HEK293 (cell line): ENCODE data around the gene PILRA.
"Not testable (repeated sequence)": the region's sequence is repeated elsewhere in the genome, so short reads cannot be mapped to it uniquely, and the experiment has no call there.

ENCODE experiments used
- CTCF ChIA-PET: fragments of 350-600 bp; formaldehyde crosslinking; extraction: SDS; loops from one replicate; lab custom pipeline; 2021; ENCODE audit warnings: antibody characterized with exemption; lab: Yijun Ruan, JAX
- POLR2A ChIA-PET: fragments of 300-600 bp; formaldehyde crosslinking; extraction: SDS; loops from one replicate; lab custom pipeline; 2020; ENCODE audit warnings: antibody characterized with exemption, inconsistent platforms; lab: Yijun Ruan, JAX
- H3K27ac ChIP-seq: fragments of 200-500 bp; sonication (Bioruptor generic); 2 replicates; pipeline ENCODE4 v1.5.1; 2014; ENCODE audit warnings: low read depth, low read length, control low read depth, inconsistent platforms; ENCODE audit errors: extremely low read depth
- H3K36me3 ChIP-seq, 2 experiments: fragments of 200-500 bp in 1 of 2; sonication (Bioruptor generic) in 1 of 2; 1 replicate in 1 of 2; 2 replicates in 1 of 2; pipeline ENCODE4 v1.5.1; 2014 to 2017; ENCODE audit warnings: inconsistent platforms in 2 of 2, low read length in 2 of 2; ENCODE audit not compliant: control insufficient read depth in 2 of 2, insufficient read depth in 1 of 2
- H3K4me1 ChIP-seq: fragments of 200-500 bp; sonication (Bioruptor generic); 2 replicates; pipeline ENCODE4 v1.5.1; 2014; ENCODE audit warnings: mild to moderate bottlenecking, low read length, inconsistent platforms; ENCODE audit not compliant: control insufficient read depth, insufficient read depth
- H3K4me3 ChIP-seq: 2 replicates; pipeline ENCODE4 v1.5.1; 2011; ENCODE audit warnings: low read depth, mild to moderate bottlenecking, control low read depth, low read length, moderate library complexity
- H3K9me3 ChIP-seq: fragments of 200-500 bp; sonication (Bioruptor generic); 2 replicates; pipeline ENCODE4 v1.5.1; 2014; ENCODE audit warnings: low read depth, low read length, inconsistent platforms; ENCODE audit not compliant: control insufficient read depth, insufficient read depth
- EGR2 ChIP-seq: fragments of 450-650 bp; formaldehyde crosslinking; IDR thresholded peaks from 2 replicates; pipeline ENCODE4 v1.5.1; 2016; ENCODE audit warnings: low read depth, missing biosample characterization, missing genetic modification characterization
- KLF10 ChIP-seq: fragments of 450-650 bp; IDR thresholded peaks from 2 replicates; pipeline ENCODE4 v1.5.1; 2018; ENCODE audit warnings: missing biosample characterization, mild to moderate bottlenecking, missing genetic modification characterization
- ZBTB20 ChIP-seq: fragments of 450-650 bp; formaldehyde crosslinking; IDR thresholded peaks from 2 replicates; pipeline ENCODE4 v1.5.1; 2016; ENCODE audit warnings: missing biosample characterization, missing genetic modification characterization
- ZBTB48 ChIP-seq: fragments of 450-650 bp; formaldehyde crosslinking; IDR thresholded peaks from 2 replicates; pipeline ENCODE4 v1.5.1; 2016; ENCODE audit warnings: missing biosample characterization, missing genetic modification characterization
- ZFHX2 ChIP-seq: fragments of 450-650 bp; formaldehyde crosslinking; conservative IDR thresholded peaks from 2 replicates; pipeline ENCODE4 v1.5.1; 2016; ENCODE audit warnings: missing biosample characterization, missing genetic modification characterization
- ZNF10 ChIP-seq: fragments of 450-650 bp; formaldehyde crosslinking; IDR thresholded peaks from 2 replicates; pipeline ENCODE4 v1.5.1; 2017; ENCODE audit warnings: missing biosample characterization, missing genetic modification characterization
- ZNF433 ChIP-seq: fragments of 450-650 bp; formaldehyde crosslinking; IDR thresholded peaks from 2 replicates; pipeline ENCODE4 v1.5.1; 2016; ENCODE audit warnings: missing biosample characterization, missing genetic modification characterization, low read depth
- TF ChIP-seq, protein P1 (sequence below): fragments of 450-650 bp; formaldehyde crosslinking; conservative IDR thresholded peaks from 2 replicates; pipeline ENCODE4 v1.5.1; 2016; ENCODE audit warnings: low read depth, missing biosample characterization, missing genetic modification characterization
- TF ChIP-seq, protein P2 (sequence below): fragments of 450-650 bp; formaldehyde crosslinking; IDR thresholded peaks from 2 replicates; pipeline ENCODE4 v1.5.1; 2016; ENCODE audit warnings: missing biosample characterization, missing genetic modification characterization, low read depth
- TF ChIP-seq, protein P3 (sequence below): fragments of 450-650 bp; formaldehyde crosslinking; IDR thresholded peaks from 2 replicates; pipeline ENCODE4 v1.5.1; 2016; ENCODE audit warnings: missing biosample characterization, missing genetic modification characterization
- TF ChIP-seq, protein P4 (sequence below): fragments of 450-650 bp; formaldehyde crosslinking; IDR thresholded peaks from 2 replicates; pipeline ENCODE4 v1.5.1; 2017; ENCODE audit warnings: missing biosample characterization, missing genetic modification characterization

Gene PILRA

DNA sequence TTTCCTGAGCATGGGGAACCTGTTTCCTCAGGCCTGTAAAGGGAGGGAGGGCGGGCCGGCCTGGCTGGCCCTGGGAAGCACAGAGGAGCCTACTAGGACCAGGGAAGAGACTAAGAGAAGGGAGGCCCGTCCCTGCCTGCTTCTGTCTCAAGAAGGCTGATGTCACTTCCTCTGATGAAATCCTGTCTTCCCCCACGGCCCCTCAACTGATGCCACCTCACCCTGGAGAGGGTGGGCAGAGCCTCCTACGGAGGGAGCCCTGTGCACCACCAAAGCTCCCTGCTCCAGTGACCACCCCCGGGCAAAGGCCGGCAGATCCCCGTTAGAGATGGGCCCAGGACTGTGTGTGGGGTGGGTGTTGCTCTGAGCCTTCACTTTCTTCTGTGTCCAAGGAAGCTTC, 1.0 kb upstream of the PILRA start (continued):
- TF ChIP-seq, protein P1, sequence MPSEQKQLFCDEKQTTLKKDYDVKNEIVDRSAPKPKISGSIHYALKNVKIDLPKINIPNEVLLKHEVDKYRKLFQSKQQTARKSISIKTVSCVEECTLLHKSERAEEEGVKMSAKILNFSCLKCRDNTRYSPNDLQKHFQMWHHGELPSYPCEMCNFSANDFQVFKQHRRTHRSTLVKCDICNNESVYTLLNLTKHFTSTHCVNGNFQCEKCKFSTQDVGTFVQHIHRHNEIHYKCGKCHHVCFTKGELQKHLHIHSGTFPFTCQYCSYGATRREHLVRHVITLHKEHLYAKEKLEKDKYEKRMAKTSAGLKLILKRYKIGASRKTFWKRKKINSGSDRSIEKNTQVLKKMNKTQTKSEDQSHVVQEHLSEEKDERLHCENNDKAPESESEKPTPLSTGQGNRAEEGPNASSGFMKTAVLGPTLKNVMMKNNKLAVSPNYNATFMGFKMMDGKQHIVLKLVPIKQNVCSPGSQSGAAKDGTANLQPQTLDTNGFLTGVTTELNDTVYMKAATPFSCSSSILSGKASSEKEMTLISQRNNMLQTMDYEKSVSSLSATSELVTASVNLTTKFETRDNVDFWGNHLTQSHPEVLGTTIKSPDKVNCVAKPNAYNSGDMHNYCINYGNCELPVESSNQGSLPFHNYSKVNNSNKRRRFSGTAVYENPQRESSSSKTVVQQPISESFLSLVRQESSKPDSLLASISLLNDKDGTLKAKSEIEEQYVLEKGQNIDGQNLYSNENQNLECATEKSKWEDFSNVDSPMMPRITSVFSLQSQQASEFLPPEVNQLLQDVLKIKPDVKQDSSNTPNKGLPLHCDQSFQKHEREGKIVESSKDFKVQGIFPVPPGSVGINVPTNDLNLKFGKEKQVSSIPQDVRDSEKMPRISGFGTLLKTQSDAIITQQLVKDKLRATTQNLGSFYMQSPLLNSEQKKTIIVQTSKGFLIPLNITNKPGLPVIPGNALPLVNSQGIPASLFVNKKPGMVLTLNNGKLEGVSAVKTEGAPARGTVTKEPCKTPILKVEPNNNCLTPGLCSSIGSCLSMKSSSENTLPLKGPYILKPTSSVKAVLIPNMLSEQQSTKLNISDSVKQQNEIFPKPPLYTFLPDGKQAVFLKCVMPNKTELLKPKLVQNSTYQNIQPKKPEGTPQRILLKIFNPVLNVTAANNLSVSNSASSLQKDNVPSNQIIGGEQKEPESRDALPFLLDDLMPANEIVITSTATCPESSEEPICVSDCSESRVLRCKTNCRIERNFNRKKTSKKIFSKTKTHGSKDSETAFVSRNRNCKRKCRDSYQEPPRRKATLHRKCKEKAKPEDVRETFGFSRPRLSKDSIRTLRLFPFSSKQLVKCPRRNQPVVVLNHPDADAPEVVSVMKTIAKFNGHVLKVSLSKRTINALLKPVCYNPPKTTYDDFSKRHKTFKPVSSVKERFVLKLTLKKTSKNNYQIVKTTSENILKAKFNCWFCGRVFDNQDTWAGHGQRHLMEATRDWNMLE (tag by site-specific recombination) = 0 out of 2 replicates have a peak, but pooled peaks have one; percentile 13
- peak; percentile 56 for TF ChIP-seq ZBTB20 (tag by site-specific recombination)
- TF ChIP-seq EGR2 = peak; percentile 85
- TF ChIP-seq, protein P2, sequence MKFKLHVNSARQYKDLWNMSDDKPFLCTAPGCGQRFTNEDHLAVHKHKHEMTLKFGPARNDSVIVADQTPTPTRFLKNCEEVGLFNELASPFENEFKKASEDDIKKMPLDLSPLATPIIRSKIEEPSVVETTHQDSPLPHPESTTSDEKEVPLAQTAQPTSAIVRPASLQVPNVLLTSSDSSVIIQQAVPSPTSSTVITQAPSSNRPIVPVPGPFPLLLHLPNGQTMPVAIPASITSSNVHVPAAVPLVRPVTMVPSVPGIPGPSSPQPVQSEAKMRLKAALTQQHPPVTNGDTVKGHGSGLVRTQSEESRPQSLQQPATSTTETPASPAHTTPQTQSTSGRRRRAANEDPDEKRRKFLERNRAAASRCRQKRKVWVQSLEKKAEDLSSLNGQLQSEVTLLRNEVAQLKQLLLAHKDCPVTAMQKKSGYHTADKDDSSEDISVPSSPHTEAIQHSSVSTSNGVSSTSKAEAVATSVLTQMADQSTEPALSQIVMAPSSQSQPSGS (tag by site-specific recombination) = no peak
- TF ChIP-seq, protein P3, sequence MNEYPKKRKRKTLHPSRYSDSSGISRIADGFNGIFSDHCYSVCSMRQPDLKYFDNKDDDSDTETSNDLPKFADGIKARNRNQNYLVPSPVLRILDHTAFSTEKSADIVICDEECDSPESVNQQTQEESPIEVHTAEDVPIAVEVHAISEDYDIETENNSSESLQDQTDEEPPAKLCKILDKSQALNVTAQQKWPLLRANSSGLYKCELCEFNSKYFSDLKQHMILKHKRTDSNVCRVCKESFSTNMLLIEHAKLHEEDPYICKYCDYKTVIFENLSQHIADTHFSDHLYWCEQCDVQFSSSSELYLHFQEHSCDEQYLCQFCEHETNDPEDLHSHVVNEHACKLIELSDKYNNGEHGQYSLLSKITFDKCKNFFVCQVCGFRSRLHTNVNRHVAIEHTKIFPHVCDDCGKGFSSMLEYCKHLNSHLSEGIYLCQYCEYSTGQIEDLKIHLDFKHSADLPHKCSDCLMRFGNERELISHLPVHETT (tag by site-specific recombination) = no peak
- TF ChIP-seq ZNF10 (tag by site-specific recombination) = peak; percentile 93
- no peak for TF ChIP-seq KLF10 (tag by site-specific recombination)
- TF ChIP-seq, protein P4, sequence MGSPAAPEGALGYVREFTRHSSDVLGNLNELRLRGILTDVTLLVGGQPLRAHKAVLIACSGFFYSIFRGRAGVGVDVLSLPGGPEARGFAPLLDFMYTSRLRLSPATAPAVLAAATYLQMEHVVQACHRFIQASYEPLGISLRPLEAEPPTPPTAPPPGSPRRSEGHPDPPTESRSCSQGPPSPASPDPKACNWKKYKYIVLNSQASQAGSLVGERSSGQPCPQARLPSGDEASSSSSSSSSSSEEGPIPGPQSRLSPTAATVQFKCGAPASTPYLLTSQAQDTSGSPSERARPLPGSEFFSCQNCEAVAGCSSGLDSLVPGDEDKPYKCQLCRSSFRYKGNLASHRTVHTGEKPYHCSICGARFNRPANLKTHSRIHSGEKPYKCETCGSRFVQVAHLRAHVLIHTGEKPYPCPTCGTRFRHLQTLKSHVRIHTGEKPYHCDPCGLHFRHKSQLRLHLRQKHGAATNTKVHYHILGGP = no peak

DNA sequence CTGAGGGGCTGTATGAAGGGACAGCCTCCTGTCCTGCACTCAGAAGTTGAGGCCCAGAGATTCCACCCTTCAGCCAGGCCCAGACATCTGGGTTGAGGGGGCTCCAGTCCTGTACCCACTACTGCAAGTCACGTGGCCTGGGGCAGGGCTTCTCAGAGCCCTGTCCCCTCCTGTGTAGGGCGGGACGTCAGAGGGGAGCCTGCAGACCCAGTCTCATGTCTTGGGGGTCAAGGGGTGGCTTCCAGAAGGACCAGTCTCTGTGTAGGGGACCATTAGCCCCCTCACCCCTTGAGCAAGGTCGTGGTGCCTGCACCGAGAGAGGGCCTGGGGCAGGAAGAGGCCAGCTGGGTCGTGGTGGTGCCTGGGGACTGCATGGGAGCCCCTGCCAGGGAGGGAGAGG, 593 bp upstream of the PILRA start:
- Histone ChIP-seq H3K36me3 (peaks cover 0 to 3% of the 10 kb centered on the region in 2 experiments; a peak in 2 of 3 replicates), H3K4me1 (no peaks in the 10 kb centered on the region), H3K4me3 (no peak overlapping the region), H3K9me3 (no peaks in the 10 kb centered on the region), H3K27ac (0 out of 2 replicates have a peak overlapping the region, but pooled peaks have one; percentile 22)
- TF ChIP-seq ZFHX2 (tag by site-specific recombination) = 0 out of 2 replicates have a peak, but pooled peaks have one; percentile 4
- no peak for TF ChIP-seq ZNF433
- POLR2A ChIA-PET = no interaction called here
- CTCF ChIA-PET = interaction anchor here (1.1 kb wide), 1 partner anchor 35 kb away, joined by 4 read pairs; no protein-coding TSS in a partner anchor

DNA sequence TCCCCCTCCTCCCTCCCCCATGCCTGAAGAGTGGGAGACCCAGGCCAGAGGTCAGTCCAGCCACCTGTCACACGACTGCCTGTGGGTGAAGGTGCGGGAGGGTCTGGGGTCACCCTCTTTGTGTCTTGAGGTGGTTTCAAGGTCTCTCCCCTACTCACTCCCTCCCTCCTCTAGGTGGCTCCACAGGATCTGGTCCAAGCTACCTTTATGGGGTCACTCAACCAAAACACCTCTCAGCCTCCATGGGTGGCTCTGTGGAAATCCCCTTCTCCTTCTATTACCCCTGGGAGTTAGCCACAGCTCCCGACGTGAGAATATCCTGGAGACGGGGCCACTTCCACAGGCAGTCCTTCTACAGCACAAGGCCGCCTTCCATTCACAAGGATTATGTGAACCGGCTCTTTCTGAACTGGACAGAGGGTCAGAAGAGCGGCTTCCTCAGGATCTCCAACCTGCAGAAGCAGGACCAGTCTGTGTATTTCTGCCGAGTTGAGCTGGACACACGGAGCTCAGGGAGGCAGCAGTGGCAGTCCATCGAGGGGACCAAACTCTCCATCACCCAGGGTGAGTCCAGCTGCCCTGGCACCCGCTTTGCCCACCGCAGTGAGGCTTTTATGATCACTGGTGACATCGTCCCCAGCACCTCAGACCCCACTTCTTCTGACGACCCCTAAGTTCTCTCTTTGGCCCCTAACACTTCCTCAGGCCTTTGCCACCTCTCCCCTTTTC, 747 bp downstream of the PILRA start:
- CTCF ChIA-PET = interaction anchor here (0.9 kb wide), 1 partner anchor 33 kb away, joined by 3 read pairs; no protein-coding TSS in a partner anchor
- not testable (repeated sequence) for H3K9me3 ChIP-seq, H3K27ac ChIP-seq, H3K36me3 ChIP-seq, H3K4me1 ChIP-seq
- TF ChIP-seq ZBTB48 (tag by site-specific recombination) = peak; percentile 63
- TF ChIP-seq, all 188 proteins: peak for 1; not testable (repeated sequence) for 187
- H3K4me3 ChIP-seq, POLR2A ChIA-PET: not testable (repeated sequence)
